GM06990 (cell line): ENCODE measurements around the gene GALNT12.
A peak's percentile ranks its signal among the peaks of the same experiment; 100 is the strongest.

Experiments used
- DNase-seq: peaks from one replicate; pipeline ENCODE4 v3.0.0-alpha.2; 2011; ENCODE audit not compliant: insufficient read length; ENCODE audit errors: extremely low read depth
- H3K27me3 ChIP-seq: replicated peaks from 2 replicates; pipeline ENCODE4 v1.6.0; 2011; ENCODE audit warnings: low read length; ENCODE audit not compliant: control insufficient read depth, insufficient read depth
- H3K36me3 ChIP-seq: 2 replicates; pipeline ENCODE4 v1.5.1; 2011; ENCODE audit warnings: low read length; ENCODE audit not compliant: control insufficient read depth, insufficient read depth
- H3K4me3 ChIP-seq: replicated peaks from 2 replicates; pipeline ENCODE4 v1.5.1; 2011; ENCODE audit warnings: low read depth, mild to moderate bottlenecking, control low read depth, low read length
- CTCF ChIP-seq: IDR thresholded peaks from 2 replicates; pipeline ENCODE4 v1.5.1; 2011; ENCODE audit warnings: low read length, control low read depth, mild to moderate bottlenecking, inconsistent platforms; ENCODE audit not compliant: insufficient read depth, poor library complexity, severe bottlenecking

GALNT12 gene

DNA sequence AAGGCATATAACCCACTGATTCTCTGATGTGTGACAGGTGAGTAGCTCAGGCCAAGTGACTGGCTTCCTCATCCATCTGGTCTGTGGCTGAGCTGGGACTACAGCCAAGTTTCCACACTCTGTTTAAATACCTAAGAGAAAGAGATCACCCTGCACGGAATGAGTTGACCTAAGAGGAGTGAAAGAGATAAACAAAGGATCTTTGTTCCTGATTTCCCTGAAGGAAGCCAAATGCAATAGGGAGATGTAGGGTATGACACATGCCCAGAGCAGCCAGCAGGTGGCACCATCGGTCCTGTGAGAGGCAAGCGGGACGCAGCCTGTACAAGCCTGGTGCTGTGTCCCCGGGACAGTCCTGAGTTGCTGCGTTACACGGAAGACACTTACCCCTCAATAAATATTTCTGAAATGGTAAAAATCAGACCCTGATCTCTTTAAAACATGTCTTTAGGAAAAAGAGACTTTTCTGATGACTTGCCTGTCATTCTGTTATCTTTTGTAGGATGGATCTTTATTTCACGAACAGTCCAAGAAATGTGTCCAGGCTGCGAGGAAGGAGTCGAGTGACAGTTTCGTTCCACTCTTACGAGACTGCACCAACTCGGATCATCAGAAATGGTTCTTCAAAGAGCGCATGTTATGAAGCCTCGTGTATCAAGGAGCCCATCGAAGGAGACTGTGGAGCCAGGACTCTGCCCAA is 41.1 kb downstream of the GALNT12 start:
- Histone ChIP-seq H3K27me3 (no peaks in the 10 kb centered on the region), H3K4me3 (no peak overlapping the region), H3K36me3 (no peaks in the 10 kb centered on the region)
- DNase-seq: peak; percentile 23
- peak; percentile 95 for TF ChIP-seq CTCF

DNA sequence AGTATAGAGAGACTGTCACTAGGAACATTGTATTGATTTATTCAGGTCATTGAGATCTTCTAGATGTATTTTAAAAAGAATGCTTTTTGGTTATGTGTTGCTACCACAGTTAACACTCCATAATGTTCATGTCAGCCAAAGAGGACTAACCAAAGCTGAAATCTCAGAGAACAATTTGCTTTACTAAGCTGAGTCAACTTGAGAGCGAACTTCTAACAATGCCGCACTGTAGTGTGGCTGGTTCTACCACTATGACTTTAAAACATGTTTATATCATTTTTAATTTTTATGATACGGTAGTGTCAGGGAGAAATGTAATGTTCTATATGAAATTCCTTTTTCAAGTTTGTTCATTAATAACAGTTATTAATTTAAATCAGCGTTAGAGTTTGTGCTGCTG is 42.1 kb downstream of the GALNT12 start:
- Histone ChIP-seq H3K27me3 (no peaks in the 10 kb centered on the region), H3K36me3 (no peaks in the 10 kb centered on the region), H3K4me3 (no peak overlapping the region)
- TF ChIP-seq CTCF: no peak
- DNase-seq: no peak

GRCh38 chr9:98850851-98851729 is 43.6 kb downstream of the GALNT12 start:
- DNase-seq: no peak
- Histone ChIP-seq H3K27me3 (no peaks in the 10 kb centered on the region), H3K4me3 (no peak overlapping the region), H3K36me3 (no peaks in the 10 kb centered on the region)
- TF ChIP-seq CTCF: no peak

- TF ChIP-seq CTCF: no peak
- Histone ChIP-seq H3K36me3 (no peaks in the 10 kb centered on the region), H3K4me3 (no peak overlapping the region), H3K27me3 (no peaks in the 10 kb centered on the region)
- no peak for DNase-seq
Measured at GRCh38 chr9:98851730-98852459, 44.4 kb downstream of the GALNT12 start.

DNA sequence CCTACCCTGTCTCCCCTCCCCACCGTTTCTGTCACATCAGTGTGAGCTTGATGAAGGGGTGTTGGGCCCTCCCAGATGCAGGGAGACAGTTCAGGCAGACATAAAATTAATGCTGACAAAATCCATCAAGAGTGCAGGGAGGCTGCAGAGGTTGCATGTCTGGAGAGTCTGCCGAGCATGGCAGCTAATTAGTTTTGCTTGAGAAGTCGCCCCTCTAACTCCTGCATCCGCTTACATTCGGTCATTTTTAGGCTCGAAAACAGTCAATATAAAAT is 44.9 kb downstream of the GALNT12 start:
- no peak overlapping the region for H3K4me3 ChIP-seq
- no peak for TF ChIP-seq CTCF
- no peaks in the 10 kb centered on the region for H3K36me3 ChIP-seq
- H3K27me3 ChIP-seq: no peaks in the 10 kb centered on the region
- DNase-seq: no peak
